Measurements from ENCODE around the gene CDCA4.

GRCh38 chr14:105014631-105015030 is 6.3 kb downstream of the CDCA4 start:
- no peak for TF ChIP-seq CTCF (IDR thresholded peaks at IDR 0.05; ENCODE audit: low read depth, low read length, poor library complexity, severe bottlenecking)
- no peak for TF ChIP-seq EZH2phosphoT487 (IDR thresholded peaks at IDR 0.05; ENCODE audit: borderline replicate concordance, low read length)
